ENCODE measurements around the gene AFF3. TPM values are rescaled to one million over a fixed set of nuclear protein-coding genes. Genes with fewer than 3 reads are reported as not detected.
"Not testable (repeated sequence)": the region's sequence is repeated elsewhere in the genome, so short reads cannot be mapped to it uniquely, and the experiment has no call there.

The AFF3 gene
- total RNA-seq, 1 donor from 2014 or later: 8.0 TPM

GRCh38 chr2:100107440-100107839 lies 35.0 kb downstream of the AFF3 start:
- Histone ChIP-seq H3K4me3 (no peak overlapping the region), H3K27ac (replicated peaks) (no peak overlapping the region), H3K4me1 (peaks cover 14% of the 10 kb centered on the region), H3K27me3 (ENCODE audit: low read depth) (peaks cover 33% of the 10 kb centered on the region), H3K36me3 (no peaks in the 10 kb centered on the region), H3K9me3 (replicated peaks) (no peaks in the 10 kb centered on the region)
- no peak for DNase-seq
- intact Hi-C loops (cut with micrococcal nuclease): no loop called here
- no peak for TF ChIP-seq CTCF (IDR thresholded peaks at IDR 0.05; ENCODE audit: borderline replicate concordance)

- no peak for TF ChIP-seq CTCF (IDR thresholded peaks at IDR 0.05; ENCODE audit: borderline replicate concordance)
Observed at GRCh38 chr2:100106460-100106859, 35.9 kb downstream of the AFF3 start.

GRCh38 chr2:100105678-100106054 lies 36.7 kb downstream of the AFF3 start:
- H3K9me3 ChIP-seq (replicated peaks): no peaks in the 10 kb centered on the region
- H3K4me3 ChIP-seq: peak overlapping the region; percentile 70
- H3K27ac ChIP-seq (replicated peaks): no peak overlapping the region
- no peak for TF ChIP-seq CTCF (IDR thresholded peaks at IDR 0.05; ENCODE audit: borderline replicate concordance)
- no peaks in the 10 kb centered on the region for H3K36me3 ChIP-seq
- peaks cover 33% of the 10 kb centered on the region for H3K27me3 ChIP-seq (ENCODE audit: low read depth)
- H3K4me1 ChIP-seq: peaks cover 14% of the 10 kb centered on the region
- intact Hi-C loops (cut with micrococcal nuclease): no loop called here
- DNase-seq: no peak

More at GRCh38 chr2:100106460-100106859, 35.9 kb downstream of the AFF3 start:
- no peak overlapping the region for H3K4me3 ChIP-seq
- no peaks in the 10 kb centered on the region for H3K36me3 ChIP-seq
- H3K9me3 ChIP-seq (replicated peaks): no peaks in the 10 kb centered on the region
- DNase-seq: peak; percentile 31
- no peak overlapping the region for H3K27ac ChIP-seq (replicated peaks)
- H3K4me1 ChIP-seq: peaks cover 14% of the 10 kb centered on the region
- peaks cover 33% of the 10 kb centered on the region for H3K27me3 ChIP-seq (ENCODE audit: low read depth)
- intact Hi-C loops (cut with micrococcal nuclease): no loop called here

GRCh38 chr2:100104718-100105677 lies 37.4 kb downstream of the AFF3 start:
- intact Hi-C loops (cut with micrococcal nuclease): no loop called here
- no peak for TF ChIP-seq CTCF (IDR thresholded peaks at IDR 0.05; ENCODE audit: borderline replicate concordance)
- Histone ChIP-seq H3K27me3 (ENCODE audit: low read depth) (peaks cover 26% of the 10 kb centered on the region), H3K36me3 (no peaks in the 10 kb centered on the region), H3K4me3 (peak overlapping the region; percentile 70), H3K4me1 (peaks cover 14% of the 10 kb centered on the region), H3K27ac (replicated peaks) (peak overlapping the region; percentile 45), H3K9me3 (replicated peaks) (no peaks in the 10 kb centered on the region)
- peak; percentile 17 for DNase-seq

GRCh38 chr2:100104265-100104664 lies 38.1 kb downstream of the AFF3 start:
- intact Hi-C loops (cut with micrococcal nuclease); H3K27ac ChIP-seq (replicated peaks); H3K36me3 ChIP-seq; DNase-seq; H3K9me3 ChIP-seq (replicated peaks): not testable (repeated sequence)
- Histone ChIP-seq H3K4me1 (peaks cover 14% of the 10 kb centered on the region), H3K4me3 (peak overlapping the region; percentile 70), H3K27me3 (ENCODE audit: low read depth) (peaks cover 20% of the 10 kb centered on the region)

GRCh38 chr2:100103527-100104252 lies 38.7 kb downstream of the AFF3 start:
- H3K36me3 ChIP-seq; intact Hi-C loops (cut with micrococcal nuclease); H3K9me3 ChIP-seq (replicated peaks); H3K27ac ChIP-seq (replicated peaks); DNase-seq: not testable (repeated sequence)
- Histone ChIP-seq H3K27me3 (ENCODE audit: low read depth) (peaks cover 20% of the 10 kb centered on the region), H3K4me3 (peak overlapping the region; percentile 70), H3K4me1 (peaks cover 14% of the 10 kb centered on the region)

GRCh38 chr2:100102466-100103180 lies 39.8 kb downstream of the AFF3 start:
- H3K4me3 ChIP-seq; H3K9me3 ChIP-seq (replicated peaks); DNase-seq; H3K36me3 ChIP-seq; intact Hi-C loops (cut with micrococcal nuclease); H3K27ac ChIP-seq (replicated peaks): not testable (repeated sequence)
- Histone ChIP-seq H3K4me1 (peaks cover 14% of the 10 kb centered on the region), H3K27me3 (ENCODE audit: low read depth) (peaks cover 20% of the 10 kb centered on the region)

GRCh38 chr2:100098855-100099254 lies 43.5 kb downstream of the AFF3 start:
- H3K27ac ChIP-seq (replicated peaks); DNase-seq; intact Hi-C loops (cut with micrococcal nuclease); H3K9me3 ChIP-seq (replicated peaks); H3K36me3 ChIP-seq; H3K4me1 ChIP-seq; H3K4me3 ChIP-seq; H3K27me3 ChIP-seq (ENCODE audit: low read depth): not testable (repeated sequence)

Data from left ventricle myocardium inferior (tissue), 1 donor.